GM10266 (cell line): ENCODE data around the gene RICTOR.

Experiments
- DNase-seq: peaks from one replicate; pipeline ENCODE4 v3.0.0; 2012; ENCODE audit errors: extremely low spot score
- TF ChIP-seq, protein P1 (sequence below): IDR thresholded peaks from 2 replicates; pipeline ENCODE4 v1.5.1; 2012; ENCODE audit warnings: mild to moderate bottlenecking, low read depth; ENCODE audit not compliant: control insufficient read depth, insufficient read depth; ENCODE audit errors: missing control alignments

Gene RICTOR

GRCh38 chr5:38936269-38936668 is 137.9 kb downstream of the RICTOR start:
- TF ChIP-seq, protein P1, sequence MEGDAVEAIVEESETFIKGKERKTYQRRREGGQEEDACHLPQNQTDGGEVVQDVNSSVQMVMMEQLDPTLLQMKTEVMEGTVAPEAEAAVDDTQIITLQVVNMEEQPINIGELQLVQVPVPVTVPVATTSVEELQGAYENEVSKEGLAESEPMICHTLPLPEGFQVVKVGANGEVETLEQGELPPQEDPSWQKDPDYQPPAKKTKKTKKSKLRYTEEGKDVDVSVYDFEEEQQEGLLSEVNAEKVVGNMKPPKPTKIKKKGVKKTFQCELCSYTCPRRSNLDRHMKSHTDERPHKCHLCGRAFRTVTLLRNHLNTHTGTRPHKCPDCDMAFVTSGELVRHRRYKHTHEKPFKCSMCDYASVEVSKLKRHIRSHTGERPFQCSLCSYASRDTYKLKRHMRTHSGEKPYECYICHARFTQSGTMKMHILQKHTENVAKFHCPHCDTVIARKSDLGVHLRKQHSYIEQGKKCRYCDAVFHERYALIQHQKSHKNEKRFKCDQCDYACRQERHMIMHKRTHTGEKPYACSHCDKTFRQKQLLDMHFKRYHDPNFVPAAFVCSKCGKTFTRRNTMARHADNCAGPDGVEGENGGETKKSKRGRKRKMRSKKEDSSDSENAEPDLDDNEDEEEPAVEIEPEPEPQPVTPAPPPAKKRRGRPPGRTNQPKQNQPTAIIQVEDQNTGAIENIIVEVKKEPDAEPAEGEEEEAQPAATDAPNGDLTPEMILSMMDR: no peak
- DNase-seq: no peak

- TF ChIP-seq, protein P1: no peak
- DNase-seq: no peak
Observed at GRCh38 chr5:38935437-38935836, 138.8 kb downstream of the RICTOR start.

- no peak for DNase-seq
- TF ChIP-seq, protein P1: no peak
Observed at GRCh38 chr5:38932854-38933408, 141.3 kb downstream of the RICTOR start.

GRCh38 chr5:38931731-38932130 is 142.5 kb downstream of the RICTOR start:
- TF ChIP-seq, protein P1: no peak
- DNase-seq: no peak

DNA sequence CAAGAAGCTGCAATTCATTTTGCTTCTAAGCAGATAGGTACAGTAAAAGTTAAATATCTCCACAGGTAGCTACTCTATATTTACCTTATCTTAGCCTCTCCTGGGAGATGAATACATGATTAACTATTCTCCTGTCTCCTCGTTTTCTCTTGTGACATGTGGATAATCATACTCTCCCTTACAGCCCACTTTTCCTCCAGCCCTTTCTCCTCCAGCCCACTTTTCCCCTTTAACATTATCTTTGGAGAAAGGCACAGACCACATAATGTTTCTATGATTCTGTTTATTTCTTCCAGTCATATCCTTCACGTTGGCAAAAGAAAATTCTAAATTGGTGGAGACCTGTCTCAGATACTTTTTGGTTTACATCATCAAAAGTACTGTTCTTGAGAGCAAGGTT is 144.4 kb downstream of the RICTOR start:
- DNase-seq: no peak
- TF ChIP-seq, protein P1: no peak

DNA sequence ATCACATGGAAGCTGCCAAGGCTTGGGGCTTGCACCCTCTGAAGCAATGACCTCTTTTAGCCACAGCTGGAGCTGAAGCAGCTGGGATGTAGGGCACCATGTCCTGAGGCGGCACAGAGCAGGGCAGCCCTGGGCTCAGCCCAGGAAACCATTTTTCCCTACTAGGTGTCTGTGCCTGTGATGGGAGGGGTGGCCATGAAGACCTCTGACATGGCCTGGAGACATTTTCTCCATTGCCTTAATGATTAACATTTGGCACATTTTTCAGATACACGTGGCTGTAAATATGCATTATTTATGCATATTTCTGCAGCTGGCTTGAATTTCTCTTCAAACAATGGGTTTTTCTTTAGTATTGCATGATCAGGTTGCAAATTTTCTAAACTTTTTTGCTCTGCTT is 146.7 kb downstream of the RICTOR start:
- DNase-seq: no peak
- TF ChIP-seq, protein P1: no peak

DNA sequence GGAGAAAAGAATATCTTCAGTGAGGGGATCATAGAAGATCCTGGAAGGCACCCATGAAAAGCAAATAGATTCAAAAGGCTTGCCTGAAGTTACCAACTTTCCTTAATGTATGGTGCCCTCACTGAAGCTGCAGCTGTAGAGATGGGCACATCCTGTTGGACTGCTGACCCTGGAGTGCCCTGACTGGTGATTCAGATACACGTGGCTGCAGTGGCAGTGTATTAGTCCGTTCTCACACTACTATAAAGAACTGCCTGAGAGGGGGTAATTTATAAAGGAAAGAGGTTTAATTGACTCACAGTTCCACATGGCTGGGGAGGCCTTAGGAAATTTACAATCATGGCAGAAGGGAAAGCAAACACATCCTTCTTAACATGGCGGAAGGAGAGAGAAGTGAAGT is 148.1 kb downstream of the RICTOR start:
- no peak for DNase-seq
- TF ChIP-seq, protein P1: no peak
